Measurements from ENCODE around the gene DOK1.
A peak's percentile ranks its signal among the peaks of the same experiment; 100 is the strongest.

Gene DOK1

DNA sequence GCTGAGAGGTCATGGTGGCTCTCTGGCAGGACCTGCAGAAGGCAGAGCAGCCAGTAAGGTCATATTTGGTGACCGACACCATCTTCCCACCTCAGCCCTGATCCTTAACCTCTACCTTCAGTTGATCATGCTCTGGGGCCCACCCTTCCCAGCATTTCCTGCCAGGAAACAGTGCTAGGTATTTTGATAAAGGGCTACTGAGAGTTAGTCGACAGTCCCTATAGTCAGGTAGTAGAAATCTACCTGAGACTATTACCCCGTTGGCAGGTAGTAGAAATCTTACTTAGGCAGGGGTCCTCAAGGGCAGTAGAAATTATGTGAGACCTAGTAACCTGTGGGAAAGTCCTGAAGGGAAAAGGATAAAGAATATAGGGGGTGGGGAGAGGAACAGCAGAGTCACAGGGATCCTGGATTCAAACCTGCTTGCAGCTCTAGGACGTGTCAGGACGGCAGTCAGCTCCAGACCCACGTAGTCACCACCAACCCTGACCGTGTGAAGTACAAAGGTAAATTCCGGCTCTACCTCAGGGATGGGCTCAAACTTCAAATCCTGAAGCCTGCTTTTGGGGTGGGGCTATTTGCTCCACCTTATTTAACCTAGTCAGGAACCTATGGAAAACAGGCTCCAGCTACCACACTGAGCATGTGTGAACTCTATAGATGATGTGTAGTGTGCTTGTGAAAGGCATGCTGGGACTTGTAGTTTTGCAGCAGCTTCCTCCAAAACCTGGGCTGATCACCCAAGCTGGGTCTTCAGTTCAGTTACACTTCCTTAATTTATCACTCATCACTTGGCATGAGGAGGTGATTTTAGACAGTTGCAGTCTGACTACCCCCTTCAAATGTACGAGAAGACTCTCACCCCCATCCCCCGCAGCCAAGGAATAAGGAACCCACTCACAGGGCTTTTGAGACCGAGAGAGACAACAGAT is 28.5 kb upstream of the DOK1 start, which contains the start of gene DQX1:
Gene DQX1, minus strand, starts transcription at position 515 of the 932 bp plus-strand sequence. Its CDS starts 502 bp downstream, at position 13.
- DNase-seq (ENCODE audit: low read depth, low spot score): no peak

DNA sequence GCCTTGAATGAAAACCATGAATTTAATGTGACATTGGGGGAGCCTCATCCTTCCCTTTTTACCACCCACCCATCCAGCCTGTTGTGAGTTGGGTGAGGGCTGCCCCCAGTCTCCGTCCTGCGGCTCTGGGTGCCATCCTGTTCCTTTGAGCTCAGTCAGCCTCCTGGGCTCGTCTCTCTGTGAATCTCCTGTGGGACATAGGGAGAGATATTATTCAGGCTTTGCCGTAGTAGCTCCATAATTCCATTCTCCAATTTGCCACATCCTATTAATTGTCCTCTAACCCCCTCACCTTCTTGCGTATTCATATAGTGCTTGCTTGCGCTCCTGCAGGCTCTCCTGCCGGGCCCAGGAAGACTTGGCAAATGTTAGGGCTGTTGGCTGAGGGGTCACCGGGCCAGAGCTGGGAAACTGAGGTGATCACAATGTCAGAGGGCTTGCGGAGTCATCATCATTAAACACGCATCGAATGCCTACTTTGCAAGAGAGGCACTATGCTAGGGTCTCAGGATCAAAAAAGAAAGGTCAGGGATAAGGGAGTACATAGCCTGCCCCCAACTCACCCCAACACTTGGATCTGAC is 27.8 kb upstream of the DOK1 start:
- DNase-seq (ENCODE audit: low read depth, low spot score): no peak

DNA sequence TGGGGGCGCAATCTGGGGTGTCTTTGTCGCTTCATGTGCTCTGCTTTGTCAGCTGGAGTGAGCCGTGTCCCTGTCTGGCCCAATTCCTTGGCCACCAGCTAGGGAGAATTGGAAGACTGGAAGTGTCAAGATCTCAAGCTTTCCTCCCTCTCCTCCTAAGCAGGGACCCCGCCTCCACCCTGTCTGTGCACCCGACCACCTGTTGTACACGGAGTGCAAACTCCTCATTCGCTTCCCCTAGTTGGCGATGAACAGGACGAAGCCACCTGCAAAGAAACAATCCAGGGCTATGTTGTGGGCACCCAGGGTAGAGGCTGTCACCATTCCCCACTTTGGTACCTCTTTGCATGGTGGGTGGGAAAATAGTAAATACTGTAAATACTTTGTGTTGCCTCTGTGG is 26.8 kb upstream of the DOK1 start:
- no peak for DNase-seq (ENCODE audit: low read depth, low spot score)

DNA sequence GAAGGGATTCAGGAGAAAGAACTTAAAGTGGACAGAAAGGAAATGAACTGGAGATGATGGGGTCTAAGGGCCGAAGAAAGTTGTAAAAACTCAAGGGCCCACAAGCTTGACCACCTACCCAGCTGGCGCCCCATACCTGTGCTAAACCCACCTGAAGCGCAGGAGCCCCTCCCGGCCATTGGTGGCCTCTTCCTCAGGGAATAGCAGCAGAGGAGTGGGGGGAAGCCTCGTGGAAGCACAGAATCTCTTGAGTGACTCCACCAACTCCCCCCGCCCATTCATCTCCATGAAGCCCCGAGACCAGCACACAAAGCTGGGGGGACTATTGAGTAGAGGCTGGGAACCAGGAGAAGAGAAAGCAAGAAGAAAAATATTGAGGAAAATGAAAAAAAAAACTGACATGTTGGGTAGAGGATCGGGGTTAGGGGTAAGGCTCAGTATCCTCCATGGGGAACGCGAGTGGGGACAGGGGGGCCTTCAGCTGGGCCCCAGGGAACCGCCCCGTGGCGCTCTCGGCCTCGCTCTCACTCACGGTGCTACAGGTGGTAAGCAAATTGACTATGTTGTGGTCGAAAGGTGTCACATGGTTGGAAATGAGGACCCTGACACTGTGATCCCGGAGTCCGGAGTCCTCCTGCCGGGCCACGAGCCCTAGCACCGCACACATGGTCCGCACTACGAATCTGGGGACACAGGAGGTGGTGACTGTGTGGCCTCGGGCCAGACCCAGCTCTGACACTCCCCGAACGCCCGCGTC is 25.7 kb upstream of the DOK1 start:
- DNase-seq (ENCODE audit: low read depth, low spot score): no peak

DNA sequence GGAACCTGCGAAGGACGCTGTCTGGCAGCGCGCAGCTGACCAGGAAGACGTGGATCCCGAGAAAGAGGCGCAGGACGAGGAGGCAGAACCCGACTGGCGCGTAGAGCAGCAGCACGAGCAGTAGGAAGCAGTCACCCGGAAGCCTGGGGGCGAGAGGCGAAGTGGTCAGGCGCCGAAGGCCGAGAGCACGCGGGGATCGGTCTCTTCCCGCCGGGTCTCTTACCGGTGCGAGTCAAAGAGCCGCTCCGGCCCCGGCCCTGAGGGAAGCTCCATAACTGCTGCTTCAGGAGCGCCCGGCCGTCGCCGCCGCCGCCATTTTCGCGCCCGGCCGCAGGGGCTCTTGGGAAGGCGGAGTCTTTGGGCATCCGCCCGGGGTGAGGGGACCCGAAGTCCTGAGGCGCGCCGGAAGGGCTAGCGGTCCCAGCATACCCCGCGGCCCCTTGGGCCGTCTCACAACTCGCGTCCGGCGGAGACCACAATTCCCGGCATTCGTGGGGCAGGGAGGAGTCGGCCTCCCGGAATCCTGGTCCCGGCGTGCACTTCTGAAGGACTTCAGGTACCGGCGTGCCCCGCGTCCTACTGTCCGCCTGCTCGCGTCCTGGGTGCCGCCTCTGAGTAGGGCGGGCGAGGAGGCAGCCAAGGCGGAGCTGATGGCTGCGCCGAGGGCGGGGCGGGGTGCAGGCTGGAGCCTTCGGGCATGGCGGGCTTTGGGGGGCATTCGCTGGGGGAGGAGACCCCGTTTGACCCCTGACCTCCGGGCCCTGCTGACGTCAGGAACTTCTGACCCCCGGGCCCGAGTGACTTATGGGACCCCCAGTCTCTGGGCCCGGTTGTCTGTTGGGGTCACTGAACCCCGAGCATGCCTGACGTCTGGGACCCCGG is 24.9 kb upstream of the DOK1 start, which contains the start of the genes AUP1 and HTRA2:
Gene AUP1, minus strand, starts transcription at position 350 of the 882 bp plus-strand sequence. Its CDS starts 77 bp downstream, at position 273.
Gene HTRA2, plus strand, starts transcription at position 577 of the 882 bp plus-strand sequence. Its CDS starts 74 bp downstream, at position 651.
- peak; percentile 76 for DNase-seq (ENCODE audit: low read depth, low spot score)

DNA sequence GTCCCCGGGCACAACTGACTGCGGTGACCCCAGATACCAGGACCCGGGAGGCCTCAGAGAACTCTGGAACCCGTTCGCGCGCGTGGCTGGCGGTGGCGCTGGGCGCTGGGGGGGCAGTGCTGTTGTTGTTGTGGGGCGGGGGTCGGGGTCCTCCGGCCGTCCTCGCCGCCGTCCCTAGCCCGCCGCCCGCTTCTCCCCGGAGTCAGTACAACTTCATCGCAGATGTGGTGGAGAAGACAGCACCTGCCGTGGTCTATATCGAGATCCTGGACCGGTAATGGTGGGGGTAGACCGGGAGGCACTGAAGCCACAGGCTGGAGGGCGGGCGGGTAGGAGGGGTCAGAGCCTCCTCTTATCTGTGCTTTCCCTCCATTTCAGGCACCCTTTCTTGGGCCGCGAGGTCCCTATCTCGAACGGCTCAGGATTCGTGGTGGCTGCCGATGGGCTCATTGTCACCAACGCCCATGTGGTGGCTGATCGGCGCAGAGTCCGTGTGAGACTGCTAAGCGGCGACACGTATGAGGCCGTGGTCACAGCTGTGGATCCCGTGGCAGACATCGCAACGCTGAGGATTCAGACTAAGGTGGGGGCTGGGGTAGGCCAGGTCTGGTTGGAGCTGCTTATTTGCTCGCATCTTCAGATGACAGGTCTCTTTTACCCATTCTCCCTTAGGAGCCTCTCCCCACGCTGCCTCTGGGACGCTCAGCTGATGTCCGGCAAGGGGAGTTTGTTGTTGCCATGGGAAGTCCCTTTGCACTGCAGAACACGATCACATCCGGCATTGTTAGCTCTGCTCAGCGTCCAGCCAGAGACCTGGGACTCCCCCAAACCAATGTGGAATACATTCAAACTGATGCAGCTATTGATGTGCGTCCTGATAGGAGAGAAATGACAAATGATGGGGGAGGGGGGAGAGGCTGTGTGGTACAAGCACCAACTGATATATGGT is 24.0 kb upstream of the DOK1 start:
- DNase-seq (ENCODE audit: low read depth, low spot score): no peak

DNA sequence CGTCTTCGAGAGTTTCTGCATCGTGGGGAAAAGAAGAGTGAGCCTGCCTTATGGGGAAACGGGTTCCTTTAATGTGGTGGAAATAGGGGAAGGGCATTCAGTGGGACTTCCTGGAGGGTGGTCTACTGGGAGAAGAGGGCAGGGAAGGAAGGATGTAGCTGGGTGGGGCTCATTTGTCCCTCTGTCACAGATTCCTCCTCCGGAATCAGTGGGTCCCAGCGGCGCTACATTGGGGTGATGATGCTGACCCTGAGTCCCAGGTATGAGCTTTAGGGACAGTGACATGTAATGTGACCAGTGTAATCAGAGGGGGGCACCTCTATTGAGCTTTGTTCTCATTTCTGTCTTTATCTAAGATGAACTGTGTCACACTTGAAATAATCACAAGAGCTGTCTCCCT is 22.9 kb upstream of the DOK1 start:
- DNase-seq (ENCODE audit: low read depth, low spot score): no peak

DNA sequence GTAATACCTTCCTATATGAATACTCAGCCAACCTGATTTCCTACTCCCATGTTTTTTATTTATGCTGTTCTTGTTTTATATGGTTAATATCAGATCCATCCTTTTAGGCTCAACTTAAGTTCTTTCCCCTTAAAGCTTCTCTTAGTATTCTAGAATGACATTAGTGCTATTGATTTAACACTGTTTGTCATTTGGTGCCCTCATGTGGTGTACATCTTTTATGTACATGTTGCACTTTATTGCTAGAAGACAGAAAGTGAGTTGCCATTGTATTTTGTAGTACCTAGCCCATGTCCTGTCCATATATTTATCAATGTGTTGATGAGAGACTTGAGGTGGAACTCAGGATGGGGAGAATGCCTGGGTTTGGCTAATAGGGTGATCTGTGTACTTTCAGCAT is 22.3 kb upstream of the DOK1 start:
- DNase-seq (ENCODE audit: low read depth, low spot score): no peak

DNA sequence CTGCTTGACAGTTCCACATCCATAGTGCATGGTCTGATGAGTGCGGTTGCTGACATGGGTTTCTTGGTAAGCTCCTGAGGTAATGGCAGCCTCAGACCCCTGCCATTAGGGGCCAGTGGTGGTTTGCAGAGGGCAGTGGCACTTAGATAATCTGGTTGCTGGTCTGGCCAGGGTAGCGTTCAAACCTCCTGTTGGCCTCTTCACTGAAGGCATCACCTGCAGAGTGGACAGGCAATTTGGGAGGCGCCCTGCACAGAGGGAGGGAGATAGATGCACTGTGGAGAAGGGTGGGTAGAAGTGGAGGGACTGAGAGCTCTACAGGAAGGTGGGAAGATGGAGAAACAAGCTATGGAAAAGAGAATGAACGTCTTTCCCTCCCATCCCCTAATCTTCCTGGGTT is 21.1 kb upstream of the DOK1 start:
- DNase-seq (ENCODE audit: low read depth, low spot score): no peak

DNA sequence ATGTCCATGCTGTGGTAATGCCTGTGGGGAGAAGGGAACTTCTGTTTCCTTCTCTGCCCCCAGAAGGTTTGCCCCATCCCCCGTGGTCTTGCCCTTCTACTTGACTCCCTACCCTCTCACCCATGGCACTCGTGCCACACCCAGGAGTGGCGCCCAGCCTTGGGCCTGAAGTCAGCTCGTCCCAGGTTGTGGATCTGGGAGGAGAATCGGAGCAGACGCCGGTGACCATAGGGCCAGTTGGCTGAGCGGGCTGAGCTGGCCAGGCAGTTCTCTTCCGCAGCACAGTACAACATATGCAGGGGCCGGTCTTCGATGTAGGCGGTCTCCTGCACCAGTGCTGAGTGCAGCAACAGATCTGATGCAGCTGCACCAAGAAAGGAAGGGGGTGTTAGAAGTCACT is 20.1 kb upstream of the DOK1 start:
- no peak for DNase-seq (ENCODE audit: low read depth, low spot score)

DNA sequence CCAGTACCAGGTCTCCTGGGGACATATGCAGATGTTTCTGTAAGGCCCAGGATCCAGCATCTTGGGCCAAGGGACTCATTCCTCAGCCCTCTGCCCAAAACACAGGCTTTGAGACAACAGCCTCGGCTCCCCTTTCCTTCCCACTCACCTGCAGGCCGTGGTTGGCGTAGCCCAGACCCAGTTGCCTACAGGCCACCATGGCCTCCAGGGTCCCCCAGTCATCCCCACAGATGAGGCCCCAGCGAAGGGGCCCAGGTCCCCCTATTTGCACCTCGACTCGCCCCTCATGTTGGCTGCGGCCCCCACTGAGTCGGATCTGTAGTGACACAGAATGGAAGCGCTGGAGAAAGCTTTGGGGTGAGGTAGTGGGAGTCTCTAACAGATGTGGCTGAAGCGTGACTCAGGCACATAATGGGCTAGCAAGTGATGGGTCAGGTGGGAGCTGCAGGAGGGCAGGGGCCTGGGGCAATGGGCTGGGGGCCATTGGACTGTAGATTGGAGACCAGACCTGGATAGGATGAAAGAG is 19.0 kb upstream of the DOK1 start:
- no peak for DNase-seq (ENCODE audit: low read depth, low spot score)

DNA sequence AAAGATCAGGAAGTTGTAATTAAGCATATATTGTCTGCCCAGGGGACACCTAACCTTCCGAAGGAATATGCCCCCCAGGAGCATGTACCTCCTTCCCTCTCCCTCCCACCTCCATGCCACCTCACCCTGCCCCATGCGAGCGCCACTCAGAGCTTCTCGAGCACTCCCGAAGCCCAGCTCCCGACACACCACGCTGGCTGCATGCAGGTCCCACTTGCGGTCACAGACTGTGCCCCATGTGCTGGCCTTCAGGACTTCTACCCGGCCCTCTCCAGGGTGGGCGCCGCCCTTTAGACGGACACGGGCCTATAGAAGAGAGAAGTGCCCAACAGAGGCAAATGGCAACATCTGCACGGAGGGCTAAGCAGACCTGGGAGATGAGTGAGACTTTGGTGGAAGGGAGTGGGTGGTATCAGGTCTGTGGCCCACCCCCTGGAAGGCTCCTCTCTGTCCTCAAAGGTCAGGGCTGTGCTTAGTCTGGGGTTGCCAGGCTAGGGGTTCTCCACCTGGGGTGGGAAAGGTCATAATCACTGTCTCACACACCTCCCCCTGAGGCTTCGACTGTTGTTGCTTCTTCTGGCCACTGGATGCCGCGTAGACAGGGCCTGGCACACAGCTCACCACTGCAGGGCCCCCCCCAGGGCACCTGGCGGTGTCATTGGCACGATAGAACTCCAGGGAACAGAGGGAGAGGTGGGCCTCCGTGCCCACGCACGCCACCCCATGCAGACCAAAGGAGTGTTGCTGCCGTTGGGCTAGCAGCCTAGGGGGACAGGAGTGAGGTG is 18.2 kb upstream of the DOK1 start:
- DNase-seq (ENCODE audit: low read depth, low spot score): no peak

DNA sequence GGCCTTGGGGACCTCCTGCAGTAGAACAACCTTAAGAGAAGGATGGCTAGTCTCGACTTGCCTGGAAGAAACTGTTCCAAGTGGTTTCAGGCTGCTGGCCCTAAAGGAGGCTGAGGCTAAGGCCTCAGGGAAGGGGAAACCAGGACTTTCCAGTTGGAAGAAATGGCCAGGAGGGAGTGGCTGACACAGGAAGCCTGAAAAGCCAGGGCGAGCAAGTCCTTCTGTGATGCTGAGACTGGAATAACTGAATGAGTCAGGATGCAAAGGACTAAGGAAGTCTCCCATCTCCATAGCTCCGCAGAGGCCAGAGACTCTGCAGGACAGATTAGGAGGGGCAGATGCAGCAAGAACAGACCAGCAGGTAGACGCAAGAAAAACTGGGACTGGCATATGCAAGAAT is 17.4 kb upstream of the DOK1 start:
- DNase-seq (ENCODE audit: low read depth, low spot score): no peak

DNA sequence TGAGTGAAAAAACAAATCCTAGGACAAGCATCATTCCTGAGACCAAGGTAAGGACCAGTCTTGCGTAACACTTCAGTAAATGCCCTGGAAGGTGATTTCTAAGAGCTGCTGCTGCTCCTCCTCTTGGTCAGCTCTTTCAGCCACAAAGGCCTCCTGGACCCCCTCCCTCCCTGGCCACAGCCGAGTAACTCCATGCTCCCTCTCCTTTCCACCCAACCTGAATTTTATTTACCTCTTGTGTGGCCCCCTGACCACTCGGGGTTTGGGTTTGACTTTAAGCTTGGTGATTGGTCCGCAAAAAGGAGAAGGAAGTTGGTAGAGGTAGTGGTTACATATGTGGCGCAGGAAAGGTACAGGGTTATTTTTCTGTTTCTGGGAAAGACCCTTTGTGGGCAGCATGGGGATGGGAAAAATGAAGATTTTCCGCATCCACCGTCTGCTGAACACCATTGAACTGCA is 15.6 kb upstream of the DOK1 start:
- no peak for DNase-seq (ENCODE audit: low read depth, low spot score)

DNA sequence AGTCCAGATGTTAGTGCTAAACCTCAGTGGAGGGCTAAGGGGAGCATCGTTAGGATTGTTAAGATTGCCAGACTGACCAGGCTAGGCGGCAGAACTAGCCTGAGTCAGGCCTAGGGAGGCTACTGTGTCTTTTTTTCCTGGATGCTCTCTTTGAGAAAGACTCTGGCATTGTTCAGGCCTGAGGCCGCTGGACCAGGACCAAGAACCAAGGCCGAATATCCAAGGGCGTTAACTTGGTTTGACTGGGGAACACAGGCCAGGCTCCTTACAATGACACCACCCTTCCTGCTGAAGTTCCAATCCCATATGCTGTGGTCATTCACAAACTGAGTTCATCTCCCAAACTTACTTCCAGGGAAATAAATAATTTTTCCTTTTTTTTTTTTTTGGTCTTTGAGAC is 14.2 kb upstream of the DOK1 start:
- DNase-seq (ENCODE audit: low read depth, low spot score): no peak

DNA sequence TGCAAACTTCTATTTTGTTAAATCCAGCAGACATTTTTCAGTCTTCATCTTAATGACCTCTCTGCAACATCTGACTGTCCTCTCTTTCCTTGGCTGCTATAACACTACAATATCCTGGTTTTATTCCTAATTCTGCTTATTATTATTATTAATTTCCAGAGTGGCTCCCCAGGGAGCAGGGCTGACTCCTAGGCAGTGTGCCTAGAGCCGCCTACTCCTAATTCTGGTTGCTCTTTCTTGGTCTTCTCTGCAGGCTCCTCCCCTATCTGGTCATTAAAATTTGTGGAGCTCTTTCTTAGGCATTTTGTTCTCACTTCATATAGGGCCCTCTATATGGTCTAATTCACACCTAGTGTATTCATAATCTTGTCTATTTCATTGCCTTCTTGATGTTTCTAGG is 11.5 kb upstream of the DOK1 start:
- no peak for DNase-seq (ENCODE audit: low read depth, low spot score)

DNA sequence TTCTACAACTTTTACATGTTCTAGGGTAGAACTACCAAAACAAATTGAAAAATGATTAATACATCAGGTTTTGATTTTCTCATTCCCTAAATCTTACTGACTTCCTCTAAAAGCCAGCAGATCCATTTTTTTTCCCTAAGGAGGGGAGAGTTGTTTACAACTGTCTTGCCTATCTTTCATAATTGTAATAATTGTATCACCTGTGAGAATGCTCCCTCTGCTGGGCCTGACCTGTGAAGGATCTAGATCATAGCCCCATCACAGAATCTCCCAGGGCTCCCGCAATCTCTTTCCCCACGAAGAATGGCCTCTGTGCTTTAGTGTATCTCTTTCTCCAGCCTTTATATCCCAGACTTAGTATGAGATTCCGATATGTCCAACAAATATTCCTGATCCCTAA is 9.9 kb upstream of the DOK1 start:
- DNase-seq (ENCODE audit: low read depth, low spot score): no peak

DNA sequence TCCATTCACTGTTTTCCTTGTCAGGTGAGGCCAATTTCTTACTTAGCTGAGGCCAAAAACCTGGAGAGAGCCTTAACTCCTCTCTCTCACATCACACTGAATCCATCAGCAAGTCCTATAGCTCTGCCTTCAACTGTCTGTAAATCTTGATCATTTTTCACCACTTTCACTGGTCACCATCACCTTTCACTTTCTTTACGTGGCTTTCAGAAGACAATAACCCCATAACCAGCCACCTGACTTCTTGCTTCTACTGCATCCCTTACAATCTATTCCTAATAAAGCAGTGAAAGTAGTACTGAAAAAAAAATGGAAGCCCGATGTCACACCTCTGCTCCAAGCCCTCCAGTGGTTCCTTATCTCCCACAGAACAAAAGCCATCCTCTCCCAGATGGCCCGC is 8.5 kb upstream of the DOK1 start:
- DNase-seq (ENCODE audit: low read depth, low spot score): no peak
